Neural cell (in vitro differentiated cells): Measurements from ENCODE around the gene DCN. TPM values are rescaled to one million over a fixed set of nuclear protein-coding genes. Genes with fewer than 3 reads are reported as not detected.

ENCODE experiments used
- H2AFZ ChIP-seq: fragments of 200-600, 300-800 bp; sonication (generic), shearing (Covaris generic); 2 replicates; pipeline ENCODE4 v1.6.0; 2014; ENCODE audit warnings: low read depth, mild to moderate bottlenecking, antibody characterized with exemption, low read length, moderate library complexity
- H3F3A ChIP-seq: fragments of 200-600 bp; shearing (Covaris generic); 2 replicates; pipeline ENCODE4 v1.6.1; 2016; ENCODE audit warnings: mild to moderate bottlenecking, moderate library complexity, mixed read lengths, antibody characterized with exemption, low read length; ENCODE audit not compliant: insufficient read depth, poor library complexity, severe bottlenecking
- H3K27ac ChIP-seq: fragments of 200-600, 300-800 bp; sonication (generic), shearing (Covaris generic); 2 replicates; pipeline ENCODE4 v1.5.1; 2014; ENCODE audit warnings: mild to moderate bottlenecking, low read length, moderate library complexity
- H3K27me3 ChIP-seq: fragments of 300-800, 200-600 bp; sonication (generic), shearing (Covaris generic); 2 replicates; pipeline ENCODE4 v1.6.0; 2014; ENCODE audit warnings: mild to moderate bottlenecking, low read depth, low read length, moderate library complexity; ENCODE audit not compliant: insufficient read depth
- H3K36me3 ChIP-seq: fragments of 300-800, 200-600 bp; sonication (generic), shearing (Covaris generic); 2 replicates; pipeline ENCODE4 v1.5.1; 2014; ENCODE audit warnings: mild to moderate bottlenecking, antibody characterized with exemption, low read length, moderate library complexity; ENCODE audit not compliant: insufficient read depth
- H3K4me2 ChIP-seq: fragments of 300-800, 200-600 bp; sonication (generic), shearing (Covaris generic); 2 replicates; pipeline ENCODE4 v1.6.0; 2014; ENCODE audit warnings: mild to moderate bottlenecking, low read length
- H3K4me3 ChIP-seq: fragments of 300-800, 200-600 bp; sonication (generic), shearing (Covaris generic); 2 replicates; pipeline ENCODE4 v1.5.1; 2014; ENCODE audit warnings: mild to moderate bottlenecking, low read length, moderate library complexity
- H3K79me2 ChIP-seq: fragments of 200-600 bp; shearing (Covaris generic); replicated peaks from 2 replicates; pipeline ENCODE4 v1.6.0; 2014; ENCODE audit warnings: mild to moderate bottlenecking, low read length, moderate library complexity; ENCODE audit not compliant: insufficient read depth
- H3K9ac ChIP-seq: fragments of 300-800, 200-600 bp; sonication (generic), shearing (Covaris generic); 2 replicates; pipeline ENCODE4 v1.6.1; 2016; ENCODE audit warnings: mild to moderate bottlenecking, low read length, mixed read lengths
- H3K9me2 ChIP-seq: fragments of 200-600 bp; shearing (Covaris generic); 2 replicates; pipeline ENCODE4 v1.6.1; 2016; ENCODE audit warnings: mild to moderate bottlenecking, low read length, mixed read lengths; ENCODE audit not compliant: insufficient read depth
- H3K9me3 ChIP-seq: fragments of 200-600, 300-800 bp; sonication (generic), shearing (Covaris generic); 2 replicates; pipeline ENCODE4 v1.6.1; 2016; ENCODE audit warnings: mild to moderate bottlenecking, mixed run types, low read length, moderate library complexity, mixed read lengths
- H4K20me1 ChIP-seq: fragments of 200-600 bp; shearing (Covaris generic); 2 replicates; pipeline ENCODE4 v1.6.1; 2016; ENCODE audit warnings: mild to moderate bottlenecking, mixed run types; ENCODE audit not compliant: insufficient read depth
- CTCF ChIP-seq: fragments of 450-650 bp; IDR thresholded peaks from 2 replicates; pipeline ENCODE4 v1.5.1; 2014; ENCODE audit warnings: antibody characterized with exemption, mild to moderate bottlenecking, moderate library complexity; ENCODE audit not compliant: poor library complexity, severe bottlenecking
- EP300 ChIP-seq: fragments of 450-650 bp; conservative IDR thresholded peaks from 2 replicates; pipeline ENCODE4 v1.6.1; 2014; ENCODE audit warnings: antibody characterized with exemption, mild to moderate bottlenecking, moderate library complexity; ENCODE audit not compliant: poor library complexity, severe bottlenecking
- EZH2 ChIP-seq: fragments of 200-600, 300-800 bp; shearing (Covaris generic), sonication (generic); IDR thresholded peaks from 2 replicates; pipeline ENCODE4 v1.6.1; 2014; ENCODE audit warnings: antibody characterized with exemption, low read length, borderline replicate concordance, mild to moderate bottlenecking; ENCODE audit not compliant: insufficient read depth, poor library complexity, severe bottlenecking
- MXI1 ChIP-seq: fragments of 450-650 bp; conservative IDR thresholded peaks from 2 replicates; pipeline ENCODE4 v1.6.1; 2014; ENCODE audit warnings: antibody characterized with exemption, mild to moderate bottlenecking; ENCODE audit not compliant: poor library complexity, severe bottlenecking
- POLR2AphosphoS5 ChIP-seq: IDR thresholded peaks from 2 replicates; pipeline ENCODE4 v1.6.1; 2012
- RAD21 ChIP-seq: fragments of 450-650 bp; conservative IDR thresholded peaks from 2 replicates; pipeline ENCODE4 v1.6.1; 2014; ENCODE audit warnings: antibody characterized with exemption, mild to moderate bottlenecking, moderate library complexity
- REST ChIP-seq: IDR thresholded peaks from 2 replicates; pipeline ENCODE4 v1.6.1; 2012; ENCODE audit warnings: borderline replicate concordance
- SMC3 ChIP-seq: fragments of 450-650 bp; conservative IDR thresholded peaks from 2 replicates; pipeline ENCODE4 v1.6.1; 2014; ENCODE audit warnings: antibody characterized with exemption, mild to moderate bottlenecking, moderate library complexity; ENCODE audit not compliant: poor library complexity
- TAF1 ChIP-seq: IDR thresholded peaks from 2 replicates; pipeline ENCODE4 v1.6.1; 2012; ENCODE audit warnings: low read depth
- polyA plus RNA-seq: library from polyadenylated mRNA; depleted of rRNA; stranded (reverse); fragments of >200 nt; gene quantifications from 2 replicates; pipeline ENCODE4 v1.2.3, GENCODE V29; 2014

The DCN gene
- polyA plus RNA-seq, 1 donor from 2014 or later, result not detected

- H3K79me2 ChIP-seq, result no peaks in the 10 kb centered on the region
- H3K4me3 ChIP-seq, result no peak overlapping the region
- no peaks in the 10 kb centered on the region for H3F3A ChIP-seq
- no peak overlapping the region for H3K27ac ChIP-seq
- H3K27me3 ChIP-seq, result no peaks in the 10 kb centered on the region
- no peaks in the 10 kb centered on the region for H3K36me3 ChIP-seq
- H3K9me3 ChIP-seq, result peaks cover 3% of the 10 kb centered on the region
- TF ChIP-seq TAF1 (no peak), REST (no peak), SMC3 (no peak), EZH2 (no peak), EP300 (no peak), POLR2AphosphoS5 (no peak), RAD21 (no peak), CTCF (no peak), MXI1 (no peak)
- H3K4me2 ChIP-seq, result no peak overlapping the region
- H2AFZ ChIP-seq, result no peak overlapping the region
- no peaks in the 10 kb centered on the region for H4K20me1 ChIP-seq
- H3K9me2 ChIP-seq, result no peaks in the 10 kb centered on the region
- no peak overlapping the region for H3K9ac ChIP-seq
Observed at GRCh38 chr12:91099836-91100235, 82.8 kb downstream of the DCN start.

GRCh38 chr12:91099341-91099740, 83.3 kb downstream of the DCN start:
- TF ChIP-seq RAD21 (no peak), SMC3 (no peak), POLR2AphosphoS5 (no peak), EP300 (no peak), MXI1 (no peak), TAF1 (no peak), EZH2 (no peak), CTCF (no peak)
- H3K36me3 ChIP-seq, result no peaks in the 10 kb centered on the region
- H3K9me2 ChIP-seq, result no peaks in the 10 kb centered on the region
- no peak overlapping the region for H3K4me3 ChIP-seq
- no peaks in the 10 kb centered on the region for H4K20me1 ChIP-seq
- peaks cover 3% of the 10 kb centered on the region for H3K9me3 ChIP-seq
- no peak overlapping the region for H3K9ac ChIP-seq
- H3K27me3 ChIP-seq, result no peaks in the 10 kb centered on the region
- H3F3A ChIP-seq, result no peaks in the 10 kb centered on the region
- no peak overlapping the region for H3K27ac ChIP-seq
- H3K79me2 ChIP-seq, result no peaks in the 10 kb centered on the region
- no peak overlapping the region for H2AFZ ChIP-seq
- no peak overlapping the region for H3K4me2 ChIP-seq
